ENCODE data around the gene CD81. TPM values are rescaled to one million over a fixed set of nuclear protein-coding genes. Genes with fewer than 3 reads are reported as not detected.
A peak's percentile ranks its signal among the peaks of the same experiment; 100 is the strongest.

CD81 gene
- total RNA-seq, 4 donors from 2014 or later, result 54.5 to 87.0 (median 66.8) TPM

- in situ Hi-C loops (cut with MboI; ENCODE audit: low sequenced_read_pairs in 4 of 4), result loop anchor here in 2 of 4 donors (25.0 kb wide), 2 partner anchors 257 to 443 kb away; partner anchors contain the start of gene CDKN1C (in 1 of the 2)
These were observed 67.0 kb downstream of the CD81 start, which contains the start of gene TRPM5 for GRCh38 chr11:2443881-2444820. Gene TRPM5 (minus strand): TSS chr11:2444514. CDS start chr11:2423036, 21,478 bp downstream.

GRCh38 chr11:2444821-2445745 is 68.0 kb downstream of the CD81 start, which contains the start of gene KCNQ1:
Gene KCNQ1 (plus strand): TSS chr11:2445008. CDS start chr11:2445099, 91 bp downstream.
- ATAC-seq (peak in 1 of 2 donors; percentile 57), DNase-seq (no peak)
- intact Hi-C loops (cut with DNase I; ENCODE audit: low total_unique reads), result loop anchor here (5.0 kb wide), 1 partner anchor 87 kb away; no protein-coding TSS in a partner anchor
- no peaks in the 10 kb centered on the region for H3K4me1 ChIP-seq
- in situ Hi-C loops (cut with MboI; ENCODE audit: low sequenced_read_pairs in 4 of 4), result loop anchor here in 2 of 4 donors (25.0 kb wide), 2 partner anchors 258 to 442 kb away; partner anchors contain the start of gene CDKN1C (in 1 of the 2)
- no peaks in the 10 kb centered on the region for H3K36me3 ChIP-seq
- H3K27ac ChIP-seq, result no peak within 1 kb of the TSS
- H3K4me3 ChIP-seq, result peak within 1 kb of the TSS; percentile 31 to 49 (median 38)
- no peaks in the 10 kb centered on the region for H3K9me3 ChIP-seq
- TF ChIP-seq POLR2A (IDR thresholded peaks at IDR 0.05) (peak in 1 of 2 donors; percentile 33), CTCF (IDR thresholded peaks at IDR 0.05 in 4 of 5, conservative IDR thresholded peaks at IDR 0.05 in 1 of 5) (no peak)
- peaks cover 25 to 45% (median 42%) of the 10 kb centered on the region in 3 donors for H3K27me3 ChIP-seq

More at GRCh38 chr11:2443881-2444820, 67.0 kb downstream of the CD81 start, which contains the start of gene TRPM5:
- Histone ChIP-seq H3K27me3 (peaks cover 25 to 45% (median 32%) of the 10 kb centered on the region in 3 donors), H3K27ac (no peak within 1 kb of the TSS), H3K4me3 (peak within 1 kb of the TSS; percentile 31 to 49 (median 38)), H3K4me1 (no peaks in the 10 kb centered on the region), H3K36me3 (no peaks in the 10 kb centered on the region), H3K9me3 (no peaks in the 10 kb centered on the region)
- intact Hi-C loops (cut with DNase I; ENCODE audit: low total_unique reads), result loop anchor here (5.0 kb wide), 1 partner anchor 88 kb away; no protein-coding TSS in a partner anchor
- ATAC-seq (no peak), DNase-seq (no peak)
- TF ChIP-seq CTCF (IDR thresholded peaks at IDR 0.05 in 4 of 5, conservative IDR thresholded peaks at IDR 0.05 in 1 of 5), result no peak
- TF ChIP-seq POLR2A (IDR thresholded peaks at IDR 0.05), result no peak

- ATAC-seq (no peak), DNase-seq (no peak)
- intact Hi-C loops (cut with DNase I; ENCODE audit: low total_unique reads) (no loop called here), in situ Hi-C loops (cut with MboI; ENCODE audit: low sequenced_read_pairs in 4 of 4) (loop anchor here in 2 of 4 donors (25.0 kb wide), 2 partner anchors 259 to 441 kb away; partner anchors contain the start of gene CDKN1C (in 1 of the 2))
- H3K27me3 ChIP-seq, result peaks cover 25 to 47% (median 45%) of the 10 kb centered on the region in 3 donors
- no peaks in the 10 kb centered on the region for H3K36me3 ChIP-seq
- H3K4me3 ChIP-seq, result peak overlapping the region in 3 of 4 donors; percentile 38 to 49 (median 38)
- no peaks in the 10 kb centered on the region for H3K4me1 ChIP-seq
- no peaks in the 10 kb centered on the region for H3K9me3 ChIP-seq
- TF ChIP-seq CTCF (IDR thresholded peaks at IDR 0.05 in 4 of 5, conservative IDR thresholded peaks at IDR 0.05 in 1 of 5) (no peak), POLR2A (IDR thresholded peaks at IDR 0.05) (no peak)
- no peak overlapping the region for H3K27ac ChIP-seq
These were observed 68.8 kb downstream of the CD81 start for GRCh38 chr11:2445746-2446551.

Measured in gastrocnemius medialis (tissue), 4 donors.